Measurements from ENCODE around the gene GPR152.

Gene GPR152

DNA sequence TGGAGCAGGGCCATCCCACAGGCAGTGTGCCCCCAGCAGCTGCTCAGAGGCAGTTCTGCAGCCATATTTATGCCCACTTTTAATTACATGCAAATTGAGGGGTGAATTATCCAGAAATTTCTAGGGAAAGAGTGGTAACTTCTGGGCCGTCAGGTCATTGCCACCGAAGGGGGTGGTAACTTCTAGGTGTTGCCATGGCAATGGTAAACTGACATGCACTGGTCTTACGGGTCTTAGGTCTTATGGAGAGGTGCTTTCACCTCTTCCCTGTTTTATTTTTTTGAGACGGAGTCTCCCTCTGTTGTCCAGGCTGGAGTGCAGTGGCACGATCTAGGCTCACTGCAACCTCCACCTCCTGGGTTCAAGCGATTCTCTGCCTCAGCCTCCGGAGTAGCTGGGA, 20.4 kb upstream of the GPR152 start:
- TF ChIP-seq, protein P1, sequence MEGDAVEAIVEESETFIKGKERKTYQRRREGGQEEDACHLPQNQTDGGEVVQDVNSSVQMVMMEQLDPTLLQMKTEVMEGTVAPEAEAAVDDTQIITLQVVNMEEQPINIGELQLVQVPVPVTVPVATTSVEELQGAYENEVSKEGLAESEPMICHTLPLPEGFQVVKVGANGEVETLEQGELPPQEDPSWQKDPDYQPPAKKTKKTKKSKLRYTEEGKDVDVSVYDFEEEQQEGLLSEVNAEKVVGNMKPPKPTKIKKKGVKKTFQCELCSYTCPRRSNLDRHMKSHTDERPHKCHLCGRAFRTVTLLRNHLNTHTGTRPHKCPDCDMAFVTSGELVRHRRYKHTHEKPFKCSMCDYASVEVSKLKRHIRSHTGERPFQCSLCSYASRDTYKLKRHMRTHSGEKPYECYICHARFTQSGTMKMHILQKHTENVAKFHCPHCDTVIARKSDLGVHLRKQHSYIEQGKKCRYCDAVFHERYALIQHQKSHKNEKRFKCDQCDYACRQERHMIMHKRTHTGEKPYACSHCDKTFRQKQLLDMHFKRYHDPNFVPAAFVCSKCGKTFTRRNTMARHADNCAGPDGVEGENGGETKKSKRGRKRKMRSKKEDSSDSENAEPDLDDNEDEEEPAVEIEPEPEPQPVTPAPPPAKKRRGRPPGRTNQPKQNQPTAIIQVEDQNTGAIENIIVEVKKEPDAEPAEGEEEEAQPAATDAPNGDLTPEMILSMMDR (conservative IDR thresholded peaks at IDR 0.05; ENCODE audit: control insufficient read depth, insufficient read depth, low read depth, low read length) = no peak
- no peak for DNase-seq (ENCODE audit: low read depth)
- H3K4me3 ChIP-seq (ENCODE audit: control insufficient read depth, low read depth, low read length) = no peak overlapping the region

DNA sequence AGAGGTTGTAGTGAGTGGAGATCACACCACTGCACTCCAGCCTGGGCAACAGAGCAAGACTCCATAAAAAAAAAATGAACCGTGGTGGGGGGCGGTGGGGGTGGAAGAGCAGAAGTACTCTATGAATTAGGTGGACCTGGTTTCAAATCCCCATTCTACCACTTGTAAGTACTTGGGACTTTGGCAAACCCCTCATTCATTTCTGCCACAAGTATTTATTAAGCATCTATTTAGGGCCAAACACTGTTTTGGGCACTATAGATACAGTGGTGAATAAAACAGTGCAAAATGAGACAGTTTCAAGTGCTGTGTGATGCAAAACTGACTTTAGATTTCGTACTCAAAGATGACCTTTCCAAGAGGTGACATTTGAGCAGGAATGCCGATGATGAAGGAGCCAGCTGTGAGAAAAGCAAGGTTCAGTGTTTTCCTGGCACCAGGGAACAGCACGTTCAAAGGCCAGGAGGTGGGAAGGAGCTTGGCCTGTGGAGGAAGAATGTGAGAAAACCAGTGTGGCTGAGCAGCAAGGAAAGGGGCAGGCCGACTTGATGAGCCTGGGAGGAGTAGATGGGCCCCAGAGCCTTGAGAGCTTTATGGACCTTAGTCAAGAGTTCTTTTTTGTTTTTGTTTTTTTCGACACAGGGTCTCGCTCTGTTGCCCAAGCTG, 17.9 kb upstream of the GPR152 start:
- DNase-seq (ENCODE audit: low read depth) = no peak
- no peak overlapping the region for H3K4me3 ChIP-seq (ENCODE audit: control insufficient read depth, low read depth, low read length)
- TF ChIP-seq, protein P1 (conservative IDR thresholded peaks at IDR 0.05; ENCODE audit: control insufficient read depth, insufficient read depth, low read depth, low read length) = no peak

DNA sequence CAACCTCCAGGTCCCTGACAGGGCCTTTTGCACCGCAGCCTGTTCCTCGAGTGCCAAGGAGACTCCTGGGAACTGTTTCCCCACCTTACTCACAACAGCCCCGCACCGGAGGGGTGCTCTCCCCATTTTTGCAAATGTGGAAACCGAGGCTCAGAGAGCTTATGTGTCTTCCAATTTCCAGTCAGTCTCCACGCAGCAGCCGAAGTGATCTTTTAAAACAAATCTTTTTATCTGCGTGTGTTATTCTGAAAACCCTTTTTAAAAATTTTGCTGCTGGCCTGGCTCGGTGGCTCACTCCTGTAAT, 16.9 kb upstream of the GPR152 start:
- TF ChIP-seq, protein P1 (conservative IDR thresholded peaks at IDR 0.05; ENCODE audit: control insufficient read depth, insufficient read depth, low read depth, low read length) = no peak
- H3K4me3 ChIP-seq (ENCODE audit: control insufficient read depth, low read depth, low read length) = peak overlapping the region; percentile 70
- no peak for DNase-seq (ENCODE audit: low read depth)

DNA sequence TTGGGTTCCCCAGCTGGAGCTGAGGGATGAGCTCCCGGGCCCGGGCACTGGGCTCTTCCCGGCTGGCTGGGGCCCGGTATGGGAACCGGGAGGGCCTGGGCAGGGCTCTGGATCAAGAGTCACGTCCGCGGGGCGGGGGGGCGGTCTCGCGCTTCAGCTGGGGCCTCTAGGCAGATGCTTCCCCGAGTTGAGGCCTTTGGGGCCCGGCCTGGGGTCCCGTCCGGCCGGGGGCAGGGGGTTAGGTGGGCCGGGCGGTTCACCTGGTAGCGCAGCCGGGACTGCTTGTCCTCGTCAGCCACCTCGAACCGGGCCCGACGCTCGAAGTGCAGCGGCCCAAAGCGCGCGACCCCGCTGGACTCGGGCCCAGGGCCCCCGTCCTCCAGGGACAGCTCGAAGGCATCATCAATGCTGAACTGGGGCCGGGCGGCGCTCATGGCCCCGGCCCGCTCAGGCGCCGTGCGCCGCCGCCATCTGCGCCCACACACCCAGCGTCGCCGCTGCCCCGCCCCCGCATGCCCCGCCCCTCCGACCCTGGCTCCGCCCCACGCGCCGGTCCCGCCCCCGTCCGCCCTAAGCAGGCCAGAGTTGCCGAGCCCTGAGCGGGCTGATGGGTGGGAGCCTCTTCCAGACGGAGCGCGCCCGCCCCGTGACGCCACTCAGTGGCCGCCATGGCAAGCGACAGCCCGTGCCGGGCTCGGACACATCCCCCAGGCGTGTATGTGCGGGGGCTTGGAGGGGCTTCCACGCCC, 16.4 kb upstream of the GPR152 start, which contains the start of gene TMEM134:
Gene TMEM134 (minus strand): TSS at position 493 of the 749 bp plus-strand sequence. CDS start 59 bp downstream, at position 434.
- peak within 1 kb of the TSS; percentile 70 for H3K4me3 ChIP-seq (ENCODE audit: control insufficient read depth, low read depth, low read length)
- TF ChIP-seq, protein P1 (conservative IDR thresholded peaks at IDR 0.05; ENCODE audit: control insufficient read depth, insufficient read depth, low read depth, low read length) = no peak

DNA sequence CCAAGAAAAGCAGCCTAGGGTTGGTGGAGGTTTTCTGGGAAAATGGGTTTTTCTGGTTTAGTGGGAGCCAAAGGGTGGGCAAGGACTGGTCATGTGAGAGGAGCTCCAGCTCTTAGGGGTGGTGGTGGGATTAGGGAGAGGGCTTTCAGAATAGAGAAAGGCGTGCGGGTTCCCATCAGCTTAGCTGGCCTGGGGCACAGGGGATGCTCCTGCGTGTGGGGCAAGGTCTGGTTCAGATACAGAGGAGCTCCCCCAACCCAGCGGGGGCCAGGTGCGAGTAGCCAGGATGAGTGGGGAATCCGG, 15.9 kb upstream of the GPR152 start:
- DNase-seq (ENCODE audit: low read depth) = no peak
- TF ChIP-seq, protein P1 (conservative IDR thresholded peaks at IDR 0.05; ENCODE audit: control insufficient read depth, insufficient read depth, low read depth, low read length) = no peak
- H3K4me3 ChIP-seq (ENCODE audit: control insufficient read depth, low read depth, low read length) = peak overlapping the region; percentile 64

More for the DNA sequence above, 16.4 kb upstream of the GPR152 start, which contains the start of gene TMEM134:
- DNase-seq (ENCODE audit: low read depth) = peak; percentile 87

DNA sequence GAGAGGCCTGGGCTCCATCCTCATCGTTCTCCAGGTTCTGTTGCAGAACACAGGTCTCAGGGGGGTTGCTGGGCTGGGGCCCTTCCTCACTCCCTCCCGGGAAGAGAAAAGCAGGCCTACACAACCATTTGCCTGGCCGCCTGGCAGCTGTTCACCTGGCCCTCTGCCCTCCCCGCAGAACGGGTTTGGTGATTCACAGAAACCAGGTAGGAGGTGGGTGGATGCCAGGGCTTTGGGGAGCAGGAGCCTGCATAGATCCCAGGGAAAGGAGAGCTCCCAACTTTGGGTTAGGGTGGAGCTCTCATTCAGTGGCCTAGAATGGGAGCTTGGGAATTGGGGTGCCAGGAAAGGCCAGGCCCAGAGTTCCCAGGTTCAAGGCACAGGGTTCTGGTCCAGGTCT, 15.5 kb upstream of the GPR152 start:
- DNase-seq (ENCODE audit: low read depth) = no peak
- TF ChIP-seq, protein P1 (conservative IDR thresholded peaks at IDR 0.05; ENCODE audit: control insufficient read depth, insufficient read depth, low read depth, low read length) = no peak

More for the DNA sequence above, 15.5 kb upstream of the GPR152 start:
- H3K4me3 ChIP-seq (ENCODE audit: control insufficient read depth, low read depth, low read length) = peak overlapping the region; percentile 64
